Activated CD4-positive, alpha-beta T cell treated with anti-CD3 and anti-CD28 coated beads, Interleukin-10, Interleukin-2, amounts not matched to agents 100 ng/mL and 50 ng/mL, durations not matched to agents 16 hours and 8 hours (primary cell): ENCODE measurements around the gene TEAD2.
"Not testable (repeated sequence)": the region's sequence is repeated elsewhere in the genome, so short reads cannot be mapped to it uniquely, and the experiment has no call there.

Experiments
- DNase-seq: peaks from one replicate; pipeline ENCODE4 v3.0.0-alpha.2; 2020

Gene TEAD2

GRCh38 chr19:49347191-49347590, 15.0 kb downstream of the TEAD2 start:
- DNase-seq, result no peak

- no peak for DNase-seq
Measured at GRCh38 chr19:49344505-49345423, 17.5 kb downstream of the TEAD2 start.

GRCh38 chr19:49343123-49343522, 19.1 kb downstream of the TEAD2 start:
- DNase-seq, result no peak

GRCh38 chr19:49342291-49342721, 19.9 kb downstream of the TEAD2 start:
- DNase-seq, result no peak

GRCh38 chr19:49340865-49341718, 21.1 kb downstream of the TEAD2 start:
- no peak for DNase-seq

- no peak for DNase-seq
Measured at GRCh38 chr19:49340069-49340864, 21.9 kb downstream of the TEAD2 start.

GRCh38 chr19:49339301-49340068, 22.7 kb downstream of the TEAD2 start:
- DNase-seq, result no peak

- peak; percentile 31 for DNase-seq
Measured at GRCh38 chr19:49338691-49339300, 23.4 kb downstream of the TEAD2 start.

- DNase-seq, result no peak
Measured at GRCh38 chr19:49338023-49338677, 24.1 kb downstream of the TEAD2 start.

GRCh38 chr19:49337267-49338022, 24.8 kb downstream of the TEAD2 start:
- no peak for DNase-seq

GRCh38 chr19:49336482-49337266, 25.5 kb downstream of the TEAD2 start:
- DNase-seq, result no peak

- peak; percentile 51 for DNase-seq
Measured at GRCh38 chr19:49335784-49336481, 26.3 kb downstream of the TEAD2 start.

- DNase-seq, result peak; percentile 61
Measured at GRCh38 chr19:49335071-49335783, 27.0 kb downstream of the TEAD2 start, which contains the start of gene CD37. Gene CD37, plus strand, starts transcription at chr19:49335406. Its CDS starts 135 bp downstream, at chr19:49335541.

GRCh38 chr19:49333811-49334288, 28.4 kb downstream of the TEAD2 start:
- peak; percentile 82 for DNase-seq

- no peak for DNase-seq
Measured at GRCh38 chr19:49333418-49333805, 28.8 kb downstream of the TEAD2 start.

- DNase-seq, result not testable (repeated sequence)
Measured at GRCh38 chr19:49332691-49333417, 29.4 kb downstream of the TEAD2 start.

- DNase-seq, result peak; percentile 82
Measured at GRCh38 chr19:49331616-49332055, 30.6 kb downstream of the TEAD2 start.
